HG02981 (cell line): ENCODE results near the gene TSPAN13.

Experiments
- ATAC-seq: cut with Tn5 transposase; IDR thresholded peaks from one replicate; pipeline ENCODE4 v1.9.1; 2021; ENCODE audit warnings: mild to moderate bottlenecking, moderate library complexity; ENCODE audit not compliant: unreplicated experiment

TSPAN13 gene

DNA sequence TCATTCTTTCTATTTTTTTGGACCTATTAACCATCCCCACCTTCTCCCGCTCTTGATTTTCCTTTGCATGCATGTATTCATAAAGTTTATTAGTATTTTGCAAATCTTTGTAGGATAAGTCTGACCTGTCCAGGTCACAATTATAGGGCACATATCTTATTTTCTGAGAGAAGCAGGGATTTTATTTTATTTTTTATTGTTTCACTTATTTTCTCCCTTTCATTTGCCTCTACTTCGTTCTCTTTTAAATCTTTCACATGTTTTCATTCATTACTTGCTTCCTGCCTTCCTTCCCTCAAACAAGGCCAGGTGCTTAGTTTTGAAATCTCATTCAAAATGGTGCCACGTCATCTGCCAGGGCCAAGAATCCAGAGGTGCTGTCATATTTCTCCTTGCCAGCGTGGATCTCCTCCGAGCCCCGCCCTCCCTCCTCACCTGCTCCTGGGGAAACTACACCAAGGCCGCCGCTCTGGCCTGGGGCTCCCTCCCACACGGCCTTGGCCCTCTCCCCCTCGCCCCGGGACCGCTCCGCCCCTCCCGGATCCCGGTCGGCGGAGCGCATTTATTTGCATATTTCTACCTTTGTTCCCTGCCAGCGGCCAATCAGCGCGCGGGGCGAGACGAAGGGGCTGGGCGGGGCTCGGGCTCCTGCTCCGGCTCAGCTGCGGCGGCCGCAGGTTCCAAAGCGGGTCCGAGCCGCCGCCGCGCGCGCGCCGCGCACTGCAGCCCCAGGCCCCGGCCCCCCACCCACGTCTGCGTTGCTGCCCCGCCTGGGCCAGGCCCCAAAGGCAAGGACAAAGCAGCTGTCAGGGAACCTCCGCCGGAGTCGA lies at the start of gene TSPAN13:
TSPAN13 (plus strand) TSS at position 654 of the 830 bp plus-strand sequence. CDS start 213 bp downstream, outside the sequence.
- ATAC-seq: peak; percentile 53

DNA sequence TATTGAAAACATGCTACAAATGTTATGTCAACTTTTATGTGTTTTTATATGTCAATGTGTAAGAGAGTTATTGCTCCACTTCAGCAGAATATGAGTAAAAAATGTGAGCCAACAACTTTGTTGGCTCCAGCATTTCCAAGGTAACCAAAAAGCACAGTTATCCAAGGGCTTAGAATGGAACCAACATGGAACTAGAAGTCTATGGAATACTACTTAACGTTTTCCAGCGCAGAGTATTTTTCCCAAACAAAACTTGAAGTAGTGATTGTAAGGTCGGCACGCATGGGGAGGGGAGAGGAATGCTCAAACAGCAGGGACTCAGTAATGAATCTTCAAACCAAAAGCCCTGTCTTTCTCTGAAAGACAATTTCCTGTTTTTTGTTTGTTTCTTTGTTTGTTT lies 45.0 kb upstream of the TSPAN13 start:
- no peak for ATAC-seq

DNA sequence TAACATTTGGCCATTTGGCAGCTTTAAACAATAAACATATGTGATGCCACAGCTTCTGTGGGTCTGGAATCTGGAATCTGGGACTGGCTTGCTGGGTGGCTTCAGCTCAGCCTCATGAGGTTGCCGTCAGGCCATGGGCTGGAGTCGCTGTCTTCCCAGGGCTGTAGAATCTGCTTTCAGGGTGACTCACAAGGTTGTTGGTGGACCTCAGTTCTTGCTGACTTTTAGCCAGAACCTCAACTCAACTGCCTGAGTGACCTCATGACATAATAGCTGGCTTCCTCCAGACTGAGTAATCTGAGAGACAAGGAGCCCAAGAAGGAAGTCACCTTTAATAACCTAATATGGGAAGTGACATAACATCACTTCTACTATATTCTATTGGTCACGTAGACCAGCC lies 44.6 kb upstream of the TSPAN13 start:
- no peak for ATAC-seq

DNA sequence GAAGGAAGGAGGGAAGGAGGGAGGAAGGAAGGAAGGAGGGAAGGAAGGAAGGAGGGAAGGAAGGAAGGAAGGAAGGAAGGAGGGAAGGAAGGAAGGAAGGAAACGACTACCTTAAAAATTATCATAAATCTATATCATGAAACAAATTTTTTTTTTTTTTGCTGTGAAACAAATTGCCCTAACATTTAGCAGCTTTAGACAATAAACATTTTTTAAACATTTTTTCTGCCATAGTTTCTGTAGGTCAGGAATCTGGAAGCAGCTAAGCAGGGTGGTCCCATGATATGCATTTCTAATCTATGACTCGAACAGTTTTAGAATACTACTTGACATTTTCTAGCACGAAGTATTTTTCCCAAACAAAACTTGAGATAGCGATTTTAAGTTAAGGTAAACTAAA lies 42.9 kb upstream of the TSPAN13 start:
- no peak for ATAC-seq

DNA sequence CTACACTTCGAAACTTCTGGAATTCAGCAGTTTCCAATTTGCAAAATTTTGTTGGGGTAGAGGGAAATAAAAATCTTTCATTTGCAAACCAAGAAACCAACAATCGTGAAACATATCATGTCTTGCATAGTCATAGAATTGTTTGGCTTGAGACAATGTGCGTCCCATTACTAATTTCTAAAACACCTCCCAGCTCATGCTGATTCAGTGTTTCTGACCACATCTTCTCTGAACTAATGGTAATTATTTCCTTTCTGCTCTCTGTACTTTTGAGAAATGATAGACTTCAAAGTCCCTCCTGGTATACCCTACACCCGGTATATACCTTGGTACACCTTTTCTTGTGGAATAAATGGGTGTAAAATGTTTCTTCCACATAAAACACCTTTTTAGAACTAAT lies 41.8 kb upstream of the TSPAN13 start:
- ATAC-seq: no peak

DNA sequence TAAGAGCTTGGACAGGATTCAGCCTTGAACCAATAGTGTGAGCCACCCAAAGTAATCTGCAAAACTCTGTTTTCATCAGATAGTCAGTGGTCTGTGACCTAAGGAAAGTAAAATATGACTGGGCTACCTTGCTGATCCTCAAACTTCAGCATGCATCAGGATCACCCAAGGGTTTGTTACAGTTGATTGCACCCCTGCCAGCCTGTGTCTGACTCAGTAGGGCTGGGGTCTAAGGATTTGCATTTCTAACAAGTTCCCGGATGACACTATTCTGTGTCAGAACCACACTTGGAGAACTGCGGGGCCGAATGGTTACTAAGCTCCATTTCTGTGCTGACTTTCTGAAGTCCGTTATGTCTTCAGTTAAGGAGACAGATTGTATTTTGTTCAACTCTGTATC lies 40.6 kb upstream of the TSPAN13 start:
- ATAC-seq: no peak

DNA sequence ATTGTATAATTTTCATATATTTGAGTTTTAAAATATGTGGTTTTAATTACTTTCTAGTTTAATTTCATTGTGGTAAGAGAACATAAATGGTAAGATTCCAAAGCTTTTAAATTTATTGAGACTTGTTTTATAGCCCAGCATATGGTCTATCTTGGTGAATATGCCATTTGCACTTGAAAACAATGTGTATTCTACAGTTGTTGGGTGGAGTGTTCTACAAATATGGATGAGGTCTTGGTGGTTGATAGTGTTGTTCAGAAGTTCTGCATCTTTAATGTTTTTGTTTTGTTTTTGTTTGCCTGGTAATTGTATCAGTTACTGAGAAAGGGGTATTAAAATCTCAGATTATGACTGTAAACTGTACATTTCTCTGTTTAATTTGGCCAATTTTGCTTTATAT lies 37.6 kb upstream of the TSPAN13 start:
- ATAC-seq: no peak

DNA sequence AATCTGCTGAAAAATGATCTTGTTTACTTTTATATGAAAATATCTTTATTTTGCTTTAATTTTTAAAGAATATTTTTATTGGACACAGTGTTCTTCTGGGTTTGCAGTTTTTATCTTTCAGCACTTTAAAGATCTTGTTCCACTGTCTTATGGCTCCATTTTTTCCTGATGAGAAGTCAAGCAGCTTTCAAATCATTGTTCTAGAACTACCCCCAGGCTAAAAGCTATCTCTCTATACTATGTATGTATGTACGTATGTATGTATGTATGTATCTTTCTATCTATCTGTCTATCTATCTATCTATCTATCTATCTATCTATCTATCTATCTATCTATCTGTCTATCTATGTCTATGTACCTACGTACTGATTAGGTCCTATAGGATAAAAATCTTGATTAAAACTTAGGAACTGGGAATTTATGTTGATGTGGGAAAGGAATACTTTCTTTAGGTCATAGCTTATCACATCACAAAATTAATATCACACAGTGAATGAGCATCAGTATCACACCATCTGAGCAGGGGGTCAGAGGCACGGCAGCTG lies 35.4 kb upstream of the TSPAN13 start:
- no peak for ATAC-seq

DNA sequence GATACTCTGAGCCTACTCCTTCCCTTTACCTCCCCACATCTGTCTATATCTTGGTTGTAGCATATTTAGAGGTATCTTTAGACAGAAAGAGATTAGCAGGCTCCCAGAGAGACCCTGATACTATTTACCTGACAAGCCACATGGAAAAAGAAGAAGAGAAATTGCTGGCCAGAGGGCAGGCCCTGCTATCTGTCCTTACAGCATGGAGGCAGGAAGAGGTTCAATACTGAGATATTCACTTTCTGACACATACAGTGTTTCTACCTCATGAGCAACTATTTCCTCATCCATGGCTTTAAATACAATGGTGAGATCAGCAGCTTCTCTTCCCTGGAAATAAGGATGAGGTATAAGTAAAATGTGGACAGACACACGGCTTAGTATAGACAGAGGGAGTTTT lies 33.9 kb upstream of the TSPAN13 start:
- no peak for ATAC-seq

DNA sequence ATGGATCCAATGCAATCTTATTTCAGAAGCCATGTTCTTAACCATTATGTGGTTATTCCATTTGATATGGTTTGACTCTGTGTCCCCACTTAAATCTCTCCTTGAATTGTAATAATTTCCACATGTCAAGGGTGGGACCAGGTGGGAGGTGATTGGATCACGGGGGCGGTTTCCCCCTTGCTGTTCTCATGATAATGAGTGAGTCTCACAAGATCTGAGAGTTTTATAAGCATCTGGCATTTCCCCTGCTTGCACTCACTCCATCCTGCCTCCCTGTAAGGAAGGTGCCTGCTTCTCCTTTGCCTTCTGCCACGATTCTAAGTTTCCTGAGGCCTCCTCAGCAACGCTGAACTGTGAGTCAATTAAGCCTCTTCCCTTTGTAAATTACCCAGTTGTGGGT lies 32.0 kb upstream of the TSPAN13 start:
- no peak for ATAC-seq

DNA sequence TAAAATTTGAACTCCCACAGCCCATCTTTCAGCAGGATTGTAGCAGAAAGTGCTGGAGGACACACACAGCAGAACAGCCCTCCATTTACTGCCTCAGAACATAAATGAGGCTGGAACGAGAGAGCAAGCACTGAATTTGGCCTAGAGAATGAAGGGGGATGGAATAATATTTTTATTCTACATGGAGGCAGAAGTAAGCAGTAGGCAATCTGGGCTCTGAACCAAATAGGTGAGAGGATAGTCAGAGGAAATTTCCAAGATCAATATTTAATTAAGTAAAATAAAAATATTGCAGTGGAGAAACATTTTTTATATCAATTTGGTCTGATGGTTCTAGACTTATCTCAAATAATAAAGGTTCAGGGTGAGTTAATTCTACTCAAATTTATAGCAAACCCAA lies 29.2 kb upstream of the TSPAN13 start:
- ATAC-seq: no peak

DNA sequence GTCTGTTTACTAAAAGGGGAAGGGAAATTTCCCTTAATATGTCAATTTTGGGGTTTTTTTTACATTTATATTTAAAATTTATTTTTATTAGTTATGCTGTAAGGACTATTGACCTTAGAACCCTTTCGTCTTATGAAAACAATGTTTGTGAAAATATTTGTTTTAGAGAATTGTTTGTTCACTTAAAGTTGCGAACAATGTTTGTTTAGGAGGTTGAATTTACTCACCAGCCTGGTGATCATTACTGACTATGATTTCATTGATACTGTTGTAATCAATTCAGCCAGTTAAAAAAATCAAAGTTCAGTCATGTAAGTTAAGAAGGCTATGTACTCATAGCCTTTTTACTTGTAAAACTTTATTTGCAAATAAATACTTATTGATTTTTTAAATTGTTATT lies 27.4 kb upstream of the TSPAN13 start:
- no peak for ATAC-seq

DNA sequence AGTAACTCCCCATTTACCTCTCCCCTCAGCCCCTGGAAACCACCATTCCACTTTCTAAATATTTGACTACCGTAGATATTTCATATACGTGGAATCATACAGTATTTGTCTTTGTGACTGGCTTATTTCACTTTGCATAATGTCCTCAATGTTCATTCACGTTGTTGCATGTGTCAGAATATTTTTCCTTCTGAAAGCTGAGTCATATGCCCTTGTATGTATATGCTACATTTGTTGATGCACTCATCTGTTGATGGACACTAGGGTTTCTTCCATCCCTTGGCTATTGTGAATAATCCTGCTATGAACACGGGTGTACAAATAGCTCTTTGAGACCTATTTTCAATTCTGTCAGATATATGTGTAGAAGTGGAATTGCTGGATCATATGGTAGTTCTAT lies 25.8 kb upstream of the TSPAN13 start:
- ATAC-seq: no peak

DNA sequence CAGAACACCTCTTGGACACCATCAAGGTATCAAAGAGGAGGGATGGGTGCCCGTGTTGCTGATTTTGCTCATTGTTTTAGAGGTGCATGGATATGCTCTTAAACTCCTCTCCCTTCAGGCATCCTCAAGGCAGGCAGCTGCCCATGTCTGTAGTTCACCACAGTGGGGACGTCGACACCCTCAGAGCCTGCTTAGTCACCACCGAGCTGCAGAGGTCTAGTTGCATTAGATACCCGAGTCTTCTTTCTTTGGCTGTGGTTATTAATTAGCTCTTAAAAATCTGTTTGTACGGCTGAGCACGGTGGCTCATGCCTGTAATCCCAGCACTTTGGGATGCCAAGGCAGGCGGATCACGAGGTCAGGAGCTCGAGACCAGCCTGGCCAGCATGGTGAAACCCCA lies 24.7 kb upstream of the TSPAN13 start:
- ATAC-seq: no peak

DNA sequence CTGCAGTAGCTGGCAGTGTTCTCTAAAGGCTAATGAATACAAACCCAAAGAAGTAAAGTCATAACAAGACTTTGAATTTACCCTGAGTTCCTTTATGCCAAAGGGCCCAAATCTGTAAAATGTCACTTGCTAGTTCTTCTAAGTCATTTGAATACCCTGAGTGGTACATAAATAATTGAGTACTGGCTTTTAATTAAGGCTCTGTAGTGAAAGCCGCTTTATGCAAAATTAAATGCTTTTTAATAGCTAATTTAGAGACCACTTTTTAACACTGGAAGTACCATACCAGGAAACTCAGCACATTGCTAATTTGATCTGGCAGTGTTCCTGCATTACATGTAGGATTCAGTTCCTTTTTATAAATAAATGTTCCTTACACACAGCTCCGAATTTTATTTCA lies 24.0 kb upstream of the TSPAN13 start:
- no peak for ATAC-seq

DNA sequence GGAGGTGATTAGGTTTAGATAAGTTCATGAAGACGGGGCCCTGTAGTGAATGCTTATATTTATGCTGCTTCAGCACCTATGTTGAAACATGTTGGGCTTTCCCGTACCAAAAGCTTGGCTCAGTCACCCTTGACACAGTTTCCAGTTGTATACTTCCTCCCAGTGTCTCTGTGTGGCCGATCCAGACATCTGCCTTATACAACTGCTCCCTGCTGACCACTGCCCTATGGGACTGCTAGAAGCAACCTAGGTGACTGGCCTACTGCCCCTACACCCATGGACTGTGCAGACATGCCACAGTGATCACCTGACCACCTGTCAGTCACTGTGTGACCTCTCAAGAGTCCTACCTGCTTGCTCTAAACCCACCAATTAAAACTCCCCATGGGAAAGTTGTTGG lies 22.6 kb upstream of the TSPAN13 start:
- ATAC-seq: no peak

DNA sequence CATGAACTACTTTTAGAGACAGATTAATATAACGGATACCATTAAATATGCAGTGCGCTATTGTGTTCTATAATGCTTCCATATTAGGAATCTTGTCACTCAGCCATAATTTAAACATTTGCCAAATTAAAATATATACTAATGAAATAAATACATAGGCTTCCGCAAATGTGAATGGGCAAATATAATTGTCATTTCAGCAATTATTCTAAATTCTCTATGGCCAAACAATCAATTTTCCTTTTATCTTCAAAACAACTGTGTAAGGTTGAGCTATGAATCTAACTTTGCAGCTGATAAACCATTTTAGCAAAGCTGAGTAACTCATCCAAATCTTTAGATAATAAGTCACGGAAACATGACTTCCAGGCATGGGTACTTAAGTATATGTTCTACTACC lies 20.7 kb upstream of the TSPAN13 start:
- ATAC-seq: no peak

DNA sequence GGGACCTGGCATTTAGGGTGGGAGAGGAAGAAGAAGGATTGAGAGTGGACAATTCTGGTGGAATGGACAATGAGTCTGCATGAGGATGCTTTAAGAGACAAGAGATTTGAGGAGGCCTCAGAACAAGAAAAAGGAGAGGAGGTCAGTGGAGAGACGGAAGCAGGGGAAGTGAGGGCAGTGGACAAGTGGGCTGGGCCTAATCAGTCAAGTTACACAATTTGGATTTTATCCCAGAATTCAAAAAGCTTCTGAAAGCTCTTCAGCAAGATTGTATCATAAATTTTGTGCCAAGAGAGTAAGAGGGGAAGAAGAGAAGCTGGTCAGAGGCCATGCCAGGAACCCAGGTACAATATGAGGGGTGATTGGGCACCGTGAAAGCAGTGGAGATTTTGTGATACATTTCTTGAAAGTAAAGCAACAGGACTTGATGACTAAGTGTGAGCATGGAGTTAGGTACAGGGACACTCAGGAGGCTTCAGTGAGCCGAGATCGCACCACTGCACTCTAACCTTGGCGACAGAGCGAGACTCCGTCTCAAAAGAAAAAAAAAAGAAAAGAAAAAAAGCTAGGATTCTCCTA lies 19.3 kb upstream of the TSPAN13 start:
- no peak for ATAC-seq

DNA sequence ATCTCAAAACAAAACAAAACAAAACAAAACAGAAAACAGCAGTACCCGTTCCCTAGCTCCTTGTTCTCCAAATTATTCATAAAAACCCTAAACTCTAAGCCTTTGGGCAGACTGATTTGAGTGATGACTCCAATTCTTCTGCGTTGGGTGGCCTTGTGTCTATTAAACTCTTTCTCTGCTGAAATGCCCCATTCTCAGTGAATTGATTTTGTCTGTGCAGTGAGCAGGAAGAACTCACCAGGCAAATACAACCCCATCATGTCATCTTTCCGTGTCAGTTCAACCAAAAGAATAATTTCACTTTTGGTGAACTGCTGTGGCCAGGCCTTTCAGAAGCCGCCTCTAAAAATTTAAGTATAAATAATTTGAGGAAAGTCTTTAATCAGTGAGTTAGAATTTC lies 18.5 kb upstream of the TSPAN13 start:
- ATAC-seq: no peak

DNA sequence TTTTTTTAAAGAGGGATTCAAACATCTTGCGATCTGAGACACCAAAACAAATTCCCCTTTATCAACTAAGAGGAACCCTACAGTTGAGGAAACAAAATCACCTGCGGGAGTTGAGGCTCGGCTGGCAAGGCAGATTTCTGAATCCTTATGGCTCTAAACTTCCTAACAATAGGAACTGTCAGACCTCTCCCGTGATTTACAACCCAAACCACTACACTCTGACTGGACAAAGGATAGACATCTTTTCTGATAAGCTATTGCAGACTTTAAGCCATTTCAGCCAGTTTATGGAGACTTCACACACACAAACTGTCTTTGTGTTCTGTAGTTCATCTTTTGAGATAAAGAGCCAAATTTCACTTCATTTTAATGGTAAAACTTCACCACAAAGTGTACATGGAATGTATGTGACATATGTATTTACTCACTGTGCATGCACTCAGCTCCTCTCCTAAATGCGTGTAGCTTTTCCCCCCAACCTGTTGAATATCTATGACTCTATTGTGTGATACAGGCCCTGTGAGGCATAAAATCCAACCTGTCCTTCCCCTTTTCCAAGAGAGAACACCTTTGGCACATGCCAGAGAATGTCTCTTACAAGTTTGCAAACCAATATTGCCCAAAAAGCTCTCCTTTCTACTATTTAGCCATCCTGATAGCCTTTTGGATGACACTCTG lies 15.4 kb upstream of the TSPAN13 start:
- ATAC-seq: no peak

DNA sequence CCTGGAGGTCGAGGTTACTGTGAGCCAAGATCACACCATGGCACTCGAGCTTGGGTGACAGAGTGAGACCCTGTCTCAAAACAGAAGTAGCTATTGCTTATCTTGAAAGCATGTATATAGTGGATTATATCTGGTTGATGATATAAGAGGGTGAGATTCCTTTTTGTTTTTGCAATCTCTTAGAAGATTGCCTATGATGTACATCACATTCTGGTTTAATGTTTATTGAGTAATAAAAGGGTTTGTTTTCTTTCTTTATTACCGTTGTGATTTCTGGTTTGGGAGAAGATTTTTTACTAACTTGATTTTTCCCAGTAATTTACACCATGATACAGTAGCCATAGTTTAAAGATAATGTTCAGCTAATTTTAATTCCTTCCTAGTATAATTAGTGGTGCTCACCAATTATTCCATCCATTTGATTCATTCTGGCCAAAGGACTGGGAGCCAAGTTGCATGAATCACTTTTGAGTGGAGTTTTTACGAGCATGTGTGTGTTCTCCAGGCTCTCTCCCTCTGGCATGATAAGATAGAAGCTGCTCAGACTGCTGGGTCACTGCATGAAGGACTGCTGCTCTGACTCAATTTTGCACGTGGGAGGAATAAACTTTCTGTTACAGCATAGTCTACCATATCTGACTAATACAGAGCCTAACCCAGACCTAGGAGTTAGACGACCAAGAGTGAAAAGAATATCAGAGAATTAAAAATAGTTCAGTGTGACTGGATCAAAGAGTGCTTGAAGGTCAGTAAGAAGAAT lies 13.5 kb upstream of the TSPAN13 start:
- ATAC-seq: no peak
